K562 (cell line): ENCODE data around the gene C16orf86. TPM values are rescaled to one million over a fixed set of nuclear protein-coding genes. Genes with fewer than 3 reads are reported as not detected.

Experiments
- ATF7 ChIP-seq: fragments of 450-650 bp; IDR thresholded peaks from 2 replicates; pipeline ENCODE4 v1.7.1; 2014; ENCODE audit warnings: mild to moderate bottlenecking, moderate library complexity
- BCL6 ChIP-seq: fragments of 250-450 bp; sonication (Bioruptor Pico); IDR thresholded peaks from 2 replicates; pipeline ENCODE4 v1.4.0; 2020
- BCLAF1 ChIP-seq, 2 experiments: fragments of 450-650 bp in 1 of 2; IDR thresholded peaks; 2 replicates each; pipeline ENCODE4 v1.6.1; 2011 to 2017; ENCODE audit warnings: low read depth in 2 of 2, antibody characterized with exemption in 1 of 2, borderline replicate concordance in 1 of 2, low read length in 1 of 2, mild to moderate bottlenecking in 1 of 2, mixed read lengths in 1 of 2; ENCODE audit not compliant: control insufficient read depth in 1 of 2
- CBFB ChIP-seq: sonication (generic); formaldehyde crosslinking; IDR thresholded peaks from 2 replicates; pipeline ENCODE4 v1.4.0; 2020; ENCODE audit warnings: mild to moderate bottlenecking, missing genetic modification reagents
- CGGBP1 ChIP-seq: fragments of 250-450 bp; sonication (Bioruptor Pico); IDR thresholded peaks from 2 replicates; pipeline ENCODE4 v1.9.0; 2021; ENCODE audit warnings: mild to moderate bottlenecking
- ELK3 ChIP-seq: fragments of 450-650 bp; formaldehyde crosslinking; IDR thresholded peaks from 2 replicates; pipeline ENCODE4 v1.4.0; 2020; ENCODE audit warnings: mild to moderate bottlenecking
- FOSL1 ChIP-seq: fragments of 200-800 bp; sonication (Bioruptor generic); conservative IDR thresholded peaks from 2 replicates; pipeline ENCODE4 v1.6.1; 2016; ENCODE audit warnings: missing genetic modification characterization, missing compliant biosample characterization
- HDAC1 ChIP-seq, 2 experiments: fragments of 450-650 bp; IDR thresholded peaks; 2 replicates each; pipeline ENCODE4 v1.6.1; 2016 to 2017; ENCODE audit warnings: inconsistent platforms in 1 of 2, mild to moderate bottlenecking in 1 of 2, moderate library complexity in 1 of 2
- HMGN3 ChIP-seq: IDR thresholded peaks from 2 replicates; pipeline ENCODE4 v1.6.1; 2011; ENCODE audit warnings: borderline replicate concordance, low read depth, mild to moderate bottlenecking, mixed read lengths, low read length; ENCODE audit not compliant: insufficient read length; ENCODE audit errors: extremely low read depth
- NFATC3 ChIP-seq: fragments of 450-650 bp; IDR thresholded peaks from 2 replicates; pipeline ENCODE4 v1.6.1; 2017; ENCODE audit warnings: mild to moderate bottlenecking
- PBX2 ChIP-seq, 2 experiments: IDR thresholded peaks in 1 of 2; conservative IDR thresholded peaks in 1 of 2; 2 replicates each; pipeline ENCODE4 v1.6.1; 2016; ENCODE audit warnings: low read depth in 2 of 2, mild to moderate bottlenecking in 1 of 2, missing compliant biosample characterization in 1 of 2, missing genetic modification characterization in 1 of 2, moderate library complexity in 1 of 2
- PRDM10 ChIP-seq: fragments of 450-650 bp; IDR thresholded peaks from 2 replicates; pipeline ENCODE4 v1.6.1; 2018; ENCODE audit not compliant: partially characterized antibody
- SMARCB1 ChIP-seq: IDR thresholded peaks from 2 replicates; pipeline ENCODE4 v1.6.1; 2011; ENCODE audit warnings: improper control_type of control experiment, low read depth; ENCODE audit not compliant: insufficient read length
- TFAM ChIP-seq: fragments of 250-450 bp; sonication (Bioruptor Pico); conservative IDR thresholded peaks from 2 replicates; pipeline ENCODE4 v1.5.0; 2021; ENCODE audit warnings: mild to moderate bottlenecking, moderate library complexity
- ZNF263 ChIP-seq: sonication (generic); formaldehyde crosslinking; IDR thresholded peaks from 2 replicates; pipeline ENCODE4 v1.8.0; 2022; ENCODE audit warnings: mild to moderate bottlenecking, missing genetic modification reagents, borderline replicate concordance
- ZNF408 ChIP-seq: fragments of 250-450 bp; sonication (Bioruptor Pico); IDR thresholded peaks from 2 replicates; pipeline ENCODE4 v1.4.0; 2020; ENCODE audit warnings: low read depth, mild to moderate bottlenecking, moderate library complexity
- ZNF583 ChIP-seq: fragments of 250-450 bp; sonication (Bioruptor Pico); IDR thresholded peaks from 2 replicates; pipeline ENCODE4 v1.4.0; 2020
- polyA plus RNA-seq, 8 experiments: library from polyadenylated mRNA; depleted of rRNA in 4 of 8; stranded (reverse) in 5 of 8; unstranded in 3 of 8; fragments of >200 nt; fragmentation: Nextera tagmentation in 2 of 8; fragmentation: Illumina TruSeq in 1 of 8; extraction: Ambion mirVana in 2 of 8; extraction: Trizol in 1 of 8; gene quantifications; 2 replicates each; pipeline versions ENCODE4 v1.2.1 to v1.2.3, GENCODE V29; 2011 to 2014; ENCODE audit warnings: inconsistent platforms in 1 of 8, missing spikeins in 1 of 8
- total RNA-seq, 7 experiments: library from RNA; depleted of rRNA in 6 of 7; stranded (reverse); fragments of >200 nt in 6 of 7; fragmentation: Illumina TruSeq in 2 of 7; extraction: Trizol in 2 of 7; gene quantifications; 2 replicates each; pipeline versions ENCODE4 v1.2.1 to v1.2.3, GENCODE V29; 2011 to 2021; ENCODE audit warnings: low replicate concordance in 1 of 7

The C16orf86 gene
- total and polyA plus RNA-seq, 9 of the 15 experiments (the other 6 are each of a cell fraction or from before 2014, with no cell fraction given): 0.13 to 1.2 (median 0.27) TPM; not detected in 3

- TF ChIP-seq CGGBP1: no peak
- TF ChIP-seq FOSL1: peak; percentile 27; the same call in 1 of the 2 replicates
- TF ChIP-seq PBX2 (CRISPR knock-in tag; IDR thresholded peaks at IDR 0.05; ENCODE audit: low read depth): no peak
- no peak for TF ChIP-seq PBX2 (tag; conservative IDR thresholded peaks at IDR 0.05; ENCODE audit: low read depth)
- TF ChIP-seq ZNF583 (CRISPR knock-in tag): no peak
- peak; percentile 11; the same call in 1 of the 2 replicates for TF ChIP-seq ZNF263
- no peak for TF ChIP-seq BCLAF1 (IDR thresholded peaks at IDR 0.05; ENCODE audit: borderline replicate concordance in 1 of 2, control insufficient read depth in 1 of 2, low read depth in 2 of 2, low read length in 1 of 2)
- no peak for TF ChIP-seq BCL6
- no peak for TF ChIP-seq ZNF408 (CRISPR knock-in tag)
- TF ChIP-seq SMARCB1: no peak
- no peak for TF ChIP-seq TFAM
- TF ChIP-seq HDAC1 (IDR thresholded peaks at IDR 0.05): peak in 1 of 2 experiments; percentile 79; a peak in 2 of 4 replicates
- peak; percentile 96 for TF ChIP-seq ATF7
- TF ChIP-seq CBFB: peak; percentile 57; the same call in 1 of the 2 replicates
- peak; percentile 96 for TF ChIP-seq PRDM10
- TF ChIP-seq HMGN3: no peak
- TF ChIP-seq ELK3 (CRISPR knock-in tag): no peak
- no peak for TF ChIP-seq NFATC3
These were observed 6.0 kb upstream of the C16orf86 start, which contains the start of gene PARD6A (continued) for GRCh38 chr16:67660564-67661028.
